H9 (cell line): Measurements from ENCODE around the gene SH3BP1. TPM values are rescaled to one million over a fixed set of nuclear protein-coding genes. Genes with fewer than 3 reads are reported as not detected.

Experiments
- DNase-seq: peaks from one replicate; pipeline ENCODE4 v3.0.0-alpha.2; 2017
- H2AFZ ChIP-seq: one replicate; pipeline ENCODE4 v1.6.1; 2013; ENCODE audit warnings: mild to moderate bottlenecking, low read length, control low read depth, moderate library complexity
- H2AK5ac ChIP-seq: 2 replicates; pipeline ENCODE4 v1.6.1; 2013; ENCODE audit warnings: low read length, control low read depth, mixed read lengths; ENCODE audit not compliant: insufficient read length
- H2BK120ac ChIP-seq: one replicate; pipeline ENCODE4 v1.6.1; 2013; ENCODE audit warnings: low read depth, mild to moderate bottlenecking, low read length, control low read depth, inconsistent platforms; ENCODE audit not compliant: poor library complexity, severe bottlenecking
- H2BK12ac ChIP-seq: 2 replicates; pipeline ENCODE4 v1.6.1; 2013; ENCODE audit warnings: low read length, control low read depth, mixed read lengths, low read depth; ENCODE audit not compliant: insufficient read length
- H2BK15ac ChIP-seq: 2 replicates; pipeline ENCODE4 v1.6.1; 2013; ENCODE audit warnings: low read depth, low read length, control low read depth
- H2BK20ac ChIP-seq: one replicate; pipeline ENCODE4 v1.6.1; 2013; ENCODE audit warnings: low read depth, mild to moderate bottlenecking, low read length, control low read depth, inconsistent platforms; ENCODE audit not compliant: poor library complexity, severe bottlenecking
- H2BK5ac ChIP-seq: 2 replicates; pipeline ENCODE4 v1.6.1; 2013; ENCODE audit warnings: low read length, control low read depth, mixed read lengths; ENCODE audit not compliant: insufficient read length
- H3K14ac ChIP-seq: 2 replicates; pipeline ENCODE4 v1.6.1; 2013; ENCODE audit warnings: low read length, control low read depth; ENCODE audit not compliant: insufficient read depth
- H3K18ac ChIP-seq: 2 replicates; pipeline ENCODE4 v1.6.1; 2013; ENCODE audit warnings: low read depth, mild to moderate bottlenecking, mixed read lengths, low read length, control low read depth; ENCODE audit not compliant: insufficient read length
- H3K23ac ChIP-seq: 2 replicates; pipeline ENCODE4 v1.6.1; 2013; ENCODE audit warnings: low read length, control low read depth, mixed read lengths, low read depth; ENCODE audit not compliant: insufficient read length
- H3K23me2 ChIP-seq: 2 replicates; pipeline ENCODE4 v1.6.1; 2013; ENCODE audit warnings: low read depth, mild to moderate bottlenecking, mixed read lengths, low read length, control low read depth; ENCODE audit not compliant: insufficient read length, poor library complexity, severe bottlenecking
- H3K27ac ChIP-seq: 2 replicates; pipeline ENCODE4 v1.5.1; 2013; ENCODE audit warnings: low read length, control low read depth, mixed read lengths, low read depth; ENCODE audit not compliant: insufficient read length
- H3K27me3 ChIP-seq: 2 replicates; pipeline ENCODE4 v1.6.1; 2013; ENCODE audit warnings: low read length, control low read depth, inconsistent platforms; ENCODE audit not compliant: insufficient read depth
- H3K4ac ChIP-seq: 2 replicates; pipeline ENCODE4 v1.6.1; 2013; ENCODE audit warnings: low read depth, mild to moderate bottlenecking, control low read depth, inconsistent platforms, low read length, moderate library complexity
- H3K4me1 ChIP-seq: 2 replicates; pipeline ENCODE4 v1.6.1; 2013; ENCODE audit warnings: low read length, control low read depth, inconsistent platforms; ENCODE audit not compliant: insufficient read depth
- H3K4me2 ChIP-seq: 2 replicates; pipeline ENCODE4 v1.6.1; 2013; ENCODE audit warnings: low read length, control low read depth, mixed read lengths; ENCODE audit not compliant: insufficient read length, insufficient read depth
- H3K56ac ChIP-seq: 2 replicates; pipeline ENCODE4 v1.6.1; 2013; ENCODE audit warnings: low read depth, mild to moderate bottlenecking, mixed read lengths, low read length, control low read depth; ENCODE audit not compliant: insufficient read length
- H3K79me1 ChIP-seq: 2 replicates; pipeline ENCODE4 v1.6.1; 2013; ENCODE audit warnings: low read depth, mild to moderate bottlenecking, moderate library complexity, low read length, control low read depth, inconsistent platforms; ENCODE audit not compliant: insufficient read depth, poor library complexity, severe bottlenecking
- H3K79me2 ChIP-seq: 2 replicates; pipeline ENCODE4 v1.6.1; 2013; ENCODE audit warnings: low read length, control low read depth, inconsistent platforms; ENCODE audit not compliant: insufficient read depth
- H3K9ac ChIP-seq: 2 replicates; pipeline ENCODE4 v1.6.1; 2013; ENCODE audit warnings: low read length, control low read depth, mixed read lengths; ENCODE audit not compliant: insufficient read length; ENCODE audit errors: extremely low read depth
- H3K9me3 ChIP-seq: one replicate; pipeline ENCODE4 v1.6.1; 2013; ENCODE audit warnings: low read depth, low read length, inconsistent platforms; ENCODE audit not compliant: control insufficient read depth
- H3T11ph ChIP-seq: one replicate; pipeline ENCODE4 v1.6.1; 2013; ENCODE audit warnings: mild to moderate bottlenecking, low read length, control low read depth, inconsistent platforms
- H4K20me1 ChIP-seq: one replicate; pipeline ENCODE4 v1.6.1; 2013; ENCODE audit not compliant: control insufficient read depth, insufficient read length, insufficient read depth
- H4K5ac ChIP-seq: 2 replicates; pipeline ENCODE4 v1.6.1; 2013; ENCODE audit warnings: low read depth, mild to moderate bottlenecking, mixed read lengths, low read length, control low read depth; ENCODE audit not compliant: insufficient read length
- H4K8ac ChIP-seq: replicated peaks from 2 replicates; pipeline ENCODE4 v1.6.1; 2013; ENCODE audit warnings: low read length, control low read depth, mixed read lengths, low read depth; ENCODE audit not compliant: insufficient read length
- H4K91ac ChIP-seq: 2 replicates; pipeline ENCODE4 v1.6.1; 2013; ENCODE audit warnings: low read depth, mild to moderate bottlenecking, moderate library complexity, mixed read lengths, low read length, control low read depth; ENCODE audit not compliant: insufficient read length
- H3K27ac Mint-ChIP-seq, 3 experiments: 2 replicates in 2 of 3; 3 replicates in 1 of 3; pipeline ENCODE4 v1.8.0; 2020 to 2021; ENCODE audit warnings: mixed read lengths in 3 of 3, mild to moderate bottlenecking in 1 of 3, moderate library complexity in 1 of 3
- H3K27me3 Mint-ChIP-seq: 2 replicates; pipeline ENCODE4 v1.8.0; 2021; ENCODE audit warnings: low read depth, mild to moderate bottlenecking, moderate library complexity, mixed read lengths
- H3K36me3 Mint-ChIP-seq, 3 experiments: 2 replicates in 2 of 3; 3 replicates in 1 of 3; pipeline ENCODE4 v1.8.0; 2020 to 2021; ENCODE audit warnings: low read depth in 3 of 3, mixed read lengths in 3 of 3; ENCODE audit not compliant: insufficient read depth in 1 of 3
- H3K4me1 Mint-ChIP-seq, 2 experiments: 2 replicates each; pipeline ENCODE4 v1.8.0; 2020; ENCODE audit warnings: mixed read lengths in 2 of 2
- H3K4me3 Mint-ChIP-seq, 2 experiments: 2 replicates in 1 of 2; 3 replicates in 1 of 2; pipeline ENCODE4 v1.8.0; 2020 to 2021; ENCODE audit warnings: mild to moderate bottlenecking in 2 of 2, mixed read lengths in 2 of 2, moderate library complexity in 1 of 2
- H3K9me3 Mint-ChIP-seq, 2 experiments: 2 replicates in 1 of 2; 3 replicates in 1 of 2; pipeline ENCODE4 v1.8.0; 2020; ENCODE audit warnings: mild to moderate bottlenecking in 2 of 2, mixed read lengths in 2 of 2, moderate library complexity in 1 of 2
- CTCF ChIP-seq: fragments of 200-600 bp; sonication (generic); conservative IDR thresholded peaks from 3 replicates; pipeline ENCODE4 v1.8.0; 2021; ENCODE audit warnings: antibody characterized with exemption, mild to moderate bottlenecking
- WGBS: extraction: QIAGEN DNeasy Blood & Tissue Kit; methylation state at CpG from one replicate; pipeline ENCODE4 v1.1.7; 2013; ENCODE audit warnings: missing lambda C conversion rate, low lambda C conversion rate, mixed read lengths; ENCODE audit not compliant: insufficient read length; ENCODE audit errors: extremely low coverage; 5-methylcytosine and 5-hydroxymethylcytosine counted together
- total RNA-seq: library from RNA; stranded (reverse); gene quantifications from 2 replicates; pipeline ENCODE4 v1.2.1, GENCODE V29; 2021

The SH3BP1 gene
- total RNA-seq, 1 experiment from 2014 or later: 33.6 TPM

- Histone ChIP-seq H3K18ac (peak within 1 kb of the TSS; percentile 25), H3K23me2 (no peaks in the 10 kb centered on the region), H2BK15ac (no peak within 1 kb of the TSS), H3K4ac (no peak within 1 kb of the TSS), H3K56ac (no peak within 1 kb of the TSS), H3K27me3 (no peaks in the 10 kb centered on the region), H3K9me3 (no peaks in the 10 kb centered on the region), H2AK5ac (no peak within 1 kb of the TSS), H3K79me2 (no peaks in the 10 kb centered on the region), H3K9ac (peak within 1 kb of the TSS; percentile 9), H3K79me1 (no peaks in the 10 kb centered on the region), H3K23ac (no peak within 1 kb of the TSS), H2BK12ac (no peak within 1 kb of the TSS), H2BK20ac (no peak within 1 kb of the TSS), H3T11ph (no peak within 1 kb of the TSS), H4K20me1 (no peaks in the 10 kb centered on the region), H3K4me2 (peak within 1 kb of the TSS; percentile 66), H2AFZ (no peak within 1 kb of the TSS), H2BK120ac (no peak within 1 kb of the TSS), H3K14ac (peak within 1 kb of the TSS; percentile 56; the same call in 1 of the 2 replicates), H4K5ac (no peak within 1 kb of the TSS), H4K8ac (no peak within 1 kb of the TSS), H4K91ac (no peak within 1 kb of the TSS), H3K4me1 (peaks cover 2% of the 10 kb centered on the region; the same call in 1 of the 2 replicates), H3K27ac (no peak within 1 kb of the TSS), H2BK5ac (no peak within 1 kb of the TSS)
- TF ChIP-seq CTCF: peak; percentile 63
- Mint-ChIP-seq H3K27ac (peak within 1 kb of the TSS; percentile 72 to 96 (median 95); a peak in 6 of 7 replicates), H3K27me3 (peaks cover 1% of the 10 kb centered on the region), H3K4me3 (peak within 1 kb of the TSS; percentile 86 to 97), H3K4me1 (peaks cover 11 to 12% of the 10 kb centered on the region in 2 experiments), H3K36me3 (peaks cover 19 to 47% (median 45%) of the 10 kb centered on the region in 3 experiments), H3K9me3 (no peaks in the 10 kb centered on the region)
- DNase-seq: peak; percentile 99
- no CpG with 5 or more reads among the region's 39 CpGs for WGBS
Observed at GRCh38 chr22:37696657-37697537, 57.4 kb downstream of the SH3BP1 start, which contains the start of gene TRIOBP. Gene TRIOBP (plus strand): TSS chr22:37697048. CDS start chr22:37701366, 4,318 bp downstream.
